ENCODE results near the gene CAMK2B.

DNA sequence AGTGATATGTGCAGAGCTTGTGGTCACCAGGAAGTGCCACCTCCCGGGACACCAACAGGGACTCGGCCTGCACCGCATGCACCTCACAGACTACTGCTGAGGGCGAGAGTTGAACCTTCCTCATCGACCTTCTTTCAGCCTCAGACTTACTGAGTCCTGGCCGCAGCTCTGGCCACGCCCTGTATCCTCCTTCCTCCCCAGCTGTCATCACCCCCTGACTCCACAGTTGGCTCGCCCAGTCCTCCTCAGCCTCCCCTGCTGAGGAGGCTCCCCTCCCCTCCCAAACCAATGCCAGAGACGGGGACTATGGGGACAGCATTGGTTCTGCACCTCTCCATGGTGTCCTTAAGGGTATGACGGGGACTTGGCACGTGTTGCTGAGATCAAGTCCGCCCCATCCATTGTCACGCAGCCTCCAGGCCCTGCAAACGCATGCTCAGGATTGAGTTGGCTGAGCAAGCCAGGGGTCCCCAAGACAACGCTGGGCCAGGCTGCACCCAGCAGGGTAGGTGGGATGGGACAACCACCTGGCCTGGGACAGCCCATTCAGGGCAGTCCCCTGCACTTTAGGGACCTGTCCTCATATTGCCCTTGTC, 75.7 kb downstream of the CAMK2B start:
- TF ChIP-seq, protein P1, sequence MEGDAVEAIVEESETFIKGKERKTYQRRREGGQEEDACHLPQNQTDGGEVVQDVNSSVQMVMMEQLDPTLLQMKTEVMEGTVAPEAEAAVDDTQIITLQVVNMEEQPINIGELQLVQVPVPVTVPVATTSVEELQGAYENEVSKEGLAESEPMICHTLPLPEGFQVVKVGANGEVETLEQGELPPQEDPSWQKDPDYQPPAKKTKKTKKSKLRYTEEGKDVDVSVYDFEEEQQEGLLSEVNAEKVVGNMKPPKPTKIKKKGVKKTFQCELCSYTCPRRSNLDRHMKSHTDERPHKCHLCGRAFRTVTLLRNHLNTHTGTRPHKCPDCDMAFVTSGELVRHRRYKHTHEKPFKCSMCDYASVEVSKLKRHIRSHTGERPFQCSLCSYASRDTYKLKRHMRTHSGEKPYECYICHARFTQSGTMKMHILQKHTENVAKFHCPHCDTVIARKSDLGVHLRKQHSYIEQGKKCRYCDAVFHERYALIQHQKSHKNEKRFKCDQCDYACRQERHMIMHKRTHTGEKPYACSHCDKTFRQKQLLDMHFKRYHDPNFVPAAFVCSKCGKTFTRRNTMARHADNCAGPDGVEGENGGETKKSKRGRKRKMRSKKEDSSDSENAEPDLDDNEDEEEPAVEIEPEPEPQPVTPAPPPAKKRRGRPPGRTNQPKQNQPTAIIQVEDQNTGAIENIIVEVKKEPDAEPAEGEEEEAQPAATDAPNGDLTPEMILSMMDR (IDR thresholded peaks at IDR 0.05) = no peak
- no peak for TF ChIP-seq POLR2A (IDR thresholded peaks at IDR 0.05)

All from esophagus squamous epithelium (tissue), 4 donors.